ENCODE data around the gene INTS4.

INTS4 gene

GRCh38 chr11:77874206-77874605, 120.3 kb downstream of the INTS4 start:
- H3K4me3 ChIP-seq (ENCODE audit: low read length), result no peak overlapping the region
- H3K36me3 ChIP-seq (ENCODE audit: control insufficient read depth, low read length), result peaks cover 21% of the 10 kb centered on the region
- no peaks in the 10 kb centered on the region for H3K9me2 ChIP-seq (replicated peaks; ENCODE audit: control insufficient read depth, low read length)
- no peak overlapping the region for H3K27ac ChIP-seq (ENCODE audit: low read depth, low read length)
- H3K4me2 ChIP-seq (ENCODE audit: low read length), result no peak overlapping the region
- H4K20me1 ChIP-seq (ENCODE audit: control insufficient read depth, insufficient read depth, low read depth, low read length), result no peaks in the 10 kb centered on the region
- H3K4me1 ChIP-seq (ENCODE audit: control insufficient read depth, low read length), result peaks cover 1% of the 10 kb centered on the region
- no peaks in the 10 kb centered on the region for H3K27me3 ChIP-seq (ENCODE audit: control insufficient read depth, low read length)
- TF ChIP-seq EZH2phosphoT487 (IDR thresholded peaks at IDR 0.05; ENCODE audit: borderline replicate concordance, low read length), result no peak
- TF ChIP-seq CTCF (IDR thresholded peaks at IDR 0.05; ENCODE audit: low read depth, low read length, poor library complexity, severe bottlenecking), result no peak
- no peaks in the 10 kb centered on the region for H3F3A ChIP-seq (ENCODE audit: control insufficient read depth, insufficient read depth)
- H3K79me2 ChIP-seq (ENCODE audit: control insufficient read depth, low read length), result no peaks in the 10 kb centered on the region
- no peaks in the 10 kb centered on the region for H3K9me3 ChIP-seq (ENCODE audit: control insufficient read depth, insufficient read depth, low read length)

- Histone ChIP-seq H3K9me2 (replicated peaks; ENCODE audit: control insufficient read depth, low read length) (no peaks in the 10 kb centered on the region), H3K4me3 (ENCODE audit: low read length) (no peak overlapping the region), H3K9me3 (ENCODE audit: control insufficient read depth, insufficient read depth, low read length) (no peaks in the 10 kb centered on the region), H3K27me3 (ENCODE audit: control insufficient read depth, low read length) (no peaks in the 10 kb centered on the region), H3F3A (ENCODE audit: control insufficient read depth, insufficient read depth) (no peaks in the 10 kb centered on the region), H4K20me1 (ENCODE audit: control insufficient read depth, insufficient read depth, low read depth, low read length) (no peaks in the 10 kb centered on the region), H3K27ac (ENCODE audit: low read depth, low read length) (no peak overlapping the region), H3K4me1 (ENCODE audit: control insufficient read depth, low read length) (no peaks in the 10 kb centered on the region), H3K79me2 (ENCODE audit: control insufficient read depth, low read length) (no peaks in the 10 kb centered on the region), H3K4me2 (ENCODE audit: low read length) (no peak overlapping the region), H3K36me3 (ENCODE audit: control insufficient read depth, low read length) (peaks cover 13% of the 10 kb centered on the region)
- TF ChIP-seq CTCF (IDR thresholded peaks at IDR 0.05; ENCODE audit: low read depth, low read length, poor library complexity, severe bottlenecking) (no peak), EZH2phosphoT487 (IDR thresholded peaks at IDR 0.05; ENCODE audit: borderline replicate concordance, low read length) (no peak)
Measured at GRCh38 chr11:77873345-77873744, 121.1 kb downstream of the INTS4 start.

- H3K27me3 ChIP-seq (ENCODE audit: control insufficient read depth, low read length), result no peaks in the 10 kb centered on the region
- no peak overlapping the region for H3K4me2 ChIP-seq (ENCODE audit: low read length)
- H4K20me1 ChIP-seq (ENCODE audit: control insufficient read depth, insufficient read depth, low read depth, low read length), result no peaks in the 10 kb centered on the region
- no peaks in the 10 kb centered on the region for H3K9me3 ChIP-seq (ENCODE audit: control insufficient read depth, insufficient read depth, low read length)
- no peak overlapping the region for H3K4me3 ChIP-seq (ENCODE audit: low read length)
- no peak overlapping the region for H3K27ac ChIP-seq (ENCODE audit: low read depth, low read length)
- no peaks in the 10 kb centered on the region for H3F3A ChIP-seq (ENCODE audit: control insufficient read depth, insufficient read depth)
- no peaks in the 10 kb centered on the region for H3K79me2 ChIP-seq (ENCODE audit: control insufficient read depth, low read length)
- H3K36me3 ChIP-seq (ENCODE audit: control insufficient read depth, low read length), result peaks cover 9% of the 10 kb centered on the region; the same call in 1 of the 2 replicates
- no peaks in the 10 kb centered on the region for H3K9me2 ChIP-seq (replicated peaks; ENCODE audit: control insufficient read depth, low read length)
- TF ChIP-seq CTCF (IDR thresholded peaks at IDR 0.05; ENCODE audit: low read depth, low read length, poor library complexity, severe bottlenecking) (no peak), EZH2phosphoT487 (IDR thresholded peaks at IDR 0.05; ENCODE audit: borderline replicate concordance, low read length) (no peak)
- no peaks in the 10 kb centered on the region for H3K4me1 ChIP-seq (ENCODE audit: control insufficient read depth, low read length)
Measured at GRCh38 chr11:77871855-77872254, 122.6 kb downstream of the INTS4 start.

- Histone ChIP-seq H3K4me3 (ENCODE audit: low read length) (no peak overlapping the region), H3K36me3 (ENCODE audit: control insufficient read depth, low read length) (peaks cover 6% of the 10 kb centered on the region; the same call in 1 of the 2 replicates), H3F3A (ENCODE audit: control insufficient read depth, insufficient read depth) (no peaks in the 10 kb centered on the region), H3K27ac (ENCODE audit: low read depth, low read length) (no peak overlapping the region), H3K4me2 (ENCODE audit: low read length) (no peak overlapping the region), H3K79me2 (ENCODE audit: control insufficient read depth, low read length) (no peaks in the 10 kb centered on the region), H3K27me3 (ENCODE audit: control insufficient read depth, low read length) (no peaks in the 10 kb centered on the region), H3K4me1 (ENCODE audit: control insufficient read depth, low read length) (no peaks in the 10 kb centered on the region), H3K9me3 (ENCODE audit: control insufficient read depth, insufficient read depth, low read length) (no peaks in the 10 kb centered on the region), H4K20me1 (ENCODE audit: control insufficient read depth, insufficient read depth, low read depth, low read length) (no peaks in the 10 kb centered on the region), H3K9me2 (replicated peaks; ENCODE audit: control insufficient read depth, low read length) (no peaks in the 10 kb centered on the region)
- TF ChIP-seq CTCF (IDR thresholded peaks at IDR 0.05; ENCODE audit: low read depth, low read length, poor library complexity, severe bottlenecking), result no peak
- no peak for TF ChIP-seq EZH2phosphoT487 (IDR thresholded peaks at IDR 0.05; ENCODE audit: borderline replicate concordance, low read length)
Measured at GRCh38 chr11:77868744-77869143, 125.7 kb downstream of the INTS4 start.
